Panc1 (cell line): ENCODE measurements around the gene ARHGEF6. TPM values are rescaled to one million over a fixed set of nuclear protein-coding genes. Genes with fewer than 3 reads are reported as not detected.

ENCODE experiments used
- ATAC-seq: fragments of 200-7000 bp; cut with Tn5 transposase; 2 replicates; pipeline ENCODE4 v1.9.1; 2020; ENCODE audit warnings: mild to moderate bottlenecking, moderate library complexity
- BruUV-seq: library from RNA; stranded (reverse); fragments of 400-500 nt; replicated peaks from 2 replicates; lab custom pipeline; 2021; lab: Mats Ljungman, UMichigan
- CTCF ChIA-PET: fragments of 300-600 bp; sonication (Branson Sonifier 250); formaldehyde crosslinking; loops from one replicate; lab custom pipeline; 2022; ENCODE audit warnings: antibody characterized with exemption; lab: Charles Lee
- POLR2A ChIA-PET: fragments of 300-600 bp; sonication (Branson Sonifier 250); formaldehyde crosslinking; loops from one replicate; lab custom pipeline; 2022; ENCODE audit warnings: antibody characterized with exemption; lab: Charles Lee
- DNase-seq: peaks from one replicate; pipeline ENCODE4 v3.0.0-alpha.2; 2010; ENCODE audit warnings: low read depth, low spot score
- H3K27ac ChIP-seq: 2 replicates; pipeline ENCODE4 v1.5.1; 2011; ENCODE audit warnings: mild to moderate bottlenecking, low read length, inconsistent platforms
- H3K27me3 ChIP-seq: fragments of 200-500 bp; sonication (Bioruptor generic); 2 replicates; pipeline ENCODE4 v1.6.0; 2014; ENCODE audit warnings: low read length, inconsistent platforms; ENCODE audit not compliant: control insufficient read depth, insufficient read depth
- H3K36me3 ChIP-seq: fragments of 200-500 bp; sonication (Bioruptor generic); 2 replicates; pipeline ENCODE4 v1.5.1; 2014; ENCODE audit warnings: inconsistent platforms, mild to moderate bottlenecking, low read length, moderate library complexity; ENCODE audit not compliant: control insufficient read depth, insufficient read depth
- H3K4me1 ChIP-seq: 2 replicates; pipeline ENCODE4 v1.5.1; 2011; ENCODE audit warnings: inconsistent platforms, mild to moderate bottlenecking, low read length, moderate library complexity; ENCODE audit not compliant: control insufficient read depth, insufficient read depth
- H3K4me3 ChIP-seq, 2 experiments: 2 replicates each; pipeline ENCODE4 v1.5.1; 2011 to 2012; ENCODE audit warnings: low read depth in 2 of 2, low read length in 2 of 2, mild to moderate bottlenecking in 2 of 2, inconsistent platforms in 1 of 2, moderate library complexity in 1 of 2
- H3K9me3 ChIP-seq: fragments of 200-500 bp; sonication (Bioruptor generic); 2 replicates; pipeline ENCODE4 v1.5.1; 2014; ENCODE audit warnings: low read depth, mild to moderate bottlenecking, inconsistent platforms, low read length, moderate library complexity; ENCODE audit not compliant: control insufficient read depth, insufficient read depth
- CTCF ChIP-seq: fragments of 450-650 bp; IDR thresholded peaks from 2 replicates; pipeline ENCODE4 v1.5.1; 2017; ENCODE audit warnings: mild to moderate bottlenecking
- POLR2AphosphoS5 ChIP-seq: IDR thresholded peaks from 2 replicates; pipeline ENCODE4 v1.6.1; 2012; ENCODE audit warnings: mild to moderate bottlenecking, low read depth, low read length, moderate library complexity
- REST ChIP-seq, 2 experiments: IDR thresholded peaks; 2 replicates each; pipeline ENCODE4 v1.6.1; 2011 to 2012; ENCODE audit warnings: low read depth in 2 of 2, control low read depth in 1 of 2, low read length in 1 of 2, mild to moderate bottlenecking in 1 of 2, moderate library complexity in 1 of 2; ENCODE audit not compliant: insufficient read depth in 1 of 2
- SIN3A ChIP-seq: IDR thresholded peaks from 2 replicates; pipeline ENCODE4 v1.6.1; 2012; ENCODE audit warnings: low read depth, mild to moderate bottlenecking, low read length, moderate library complexity, borderline replicate concordance; ENCODE audit not compliant: insufficient read depth
- TCF7L2 ChIP-seq: IDR thresholded peaks from 2 replicates; pipeline ENCODE4 v1.6.1; 2011; ENCODE audit warnings: mild to moderate bottlenecking, low read depth, low read length, inconsistent platforms
- in situ Hi-C: cut with HindIII; loops from 2 replicates; pipeline ENCODE4 v1.10.0; 2016; ENCODE audit warnings: low sequenced_read_pairs, low pct_unique_long_range_greater_than_20kb
- intact Hi-C: fragments of 100-400 bp; cut with micrococcal nuclease; formaldehyde crosslinking; loops from one replicate; pipeline ENCODE4 v1.10.0; 2022; ENCODE audit not compliant: unreplicated experiment
- total RNA-seq: library from RNA; stranded (reverse); gene quantifications from one replicate; pipeline ENCODE4 v1.2.1, GENCODE V29; 2021; ENCODE audit not compliant: unreplicated experiment

The ARHGEF6 gene
- total RNA-seq, 1 experiment from 2014 or later, result 35.5 TPM

- no peaks in the 10 kb centered on the region for H3K4me1 ChIP-seq
Measured at GRCh38 chrX:136620780-136621179, 160.0 kb downstream of the ARHGEF6 start.

GRCh38 chrX:136619899-136620505, 160.7 kb downstream of the ARHGEF6 start:
- Histone ChIP-seq H3K27me3 (no peaks in the 10 kb centered on the region), H3K9me3 (no peaks in the 10 kb centered on the region), H3K27ac (no peak overlapping the region), H3K4me3 (no peak overlapping the region), H3K4me1 (no peaks in the 10 kb centered on the region), H3K36me3 (no peaks in the 10 kb centered on the region)
- POLR2A ChIA-PET, result no interaction called here
- CTCF ChIA-PET, result no interaction called here
- DNase-seq (no peak), ATAC-seq (no peak)
- in situ Hi-C loops, result no loop called here
- no TSS peak for BruUV-seq
- TF ChIP-seq SIN3A (no peak), REST (IDR thresholded peaks at IDR 0.05; ENCODE audit: insufficient read depth in 1 of 2, low read depth in 2 of 2, low read length in 1 of 2) (no peak), POLR2AphosphoS5 (no peak), TCF7L2 (no peak)
- intact Hi-C loops, result no loop called here

More at GRCh38 chrX:136620780-136621179, 160.0 kb downstream of the ARHGEF6 start:
- H3K27ac ChIP-seq, result no peak overlapping the region
- H3K27me3 ChIP-seq, result no peaks in the 10 kb centered on the region
- H3K36me3 ChIP-seq, result no peaks in the 10 kb centered on the region
- DNase-seq (no peak), ATAC-seq (no peak)
- no peak overlapping the region for H3K4me3 ChIP-seq
- TF ChIP-seq CTCF (no peak), REST (IDR thresholded peaks at IDR 0.05; ENCODE audit: insufficient read depth in 1 of 2, low read depth in 2 of 2, low read length in 1 of 2) (no peak), SIN3A (no peak), TCF7L2 (no peak), POLR2AphosphoS5 (no peak)
- intact Hi-C loops (no loop called here), in situ Hi-C loops (no loop called here)
- no TSS peak for BruUV-seq
- POLR2A ChIA-PET, result no interaction called here
- no peaks in the 10 kb centered on the region for H3K9me3 ChIP-seq
- CTCF ChIA-PET, result no interaction called here
